HCT116 (cell line): ENCODE results near the gene FREM1. TPM values are rescaled to one million over a fixed set of nuclear protein-coding genes. Genes with fewer than 3 reads are reported as not detected.

ENCODE experiments used
- ATAC-seq: fragments of 200-7000 bp; cut with Tn5 transposase; 2 replicates; pipeline ENCODE4 v1.9.1; 2020; ENCODE audit warnings: mild to moderate bottlenecking, moderate library complexity
- BruUV-seq: library from RNA; stranded (reverse); fragments of 400-500 nt; replicated peaks from 2 replicates; lab custom pipeline; 2021; lab: Mats Ljungman, UMichigan
- CTCF ChIA-PET: fragments of 300-600 bp; sonication (Branson Sonifier 250); formaldehyde crosslinking; loops from one replicate; lab custom pipeline; 2021; ENCODE audit warnings: antibody characterized with exemption; lab: Charles Lee
- POLR2A ChIA-PET: fragments of 300-600, 350-600 bp; sonication (Branson Sonifier 250); formaldehyde crosslinking; loops from one replicate; lab custom pipeline; 2021; ENCODE audit warnings: antibody characterized with exemption; lab: Charles Lee
- RAD21 ChIA-PET, 2 experiments: fragments of 300-600 bp; sonication (Branson Sonifier 250); formaldehyde crosslinking; loops; one replicate each; lab custom pipeline; 2023; ENCODE audit warnings: low total read pairs in 2 of 2; ENCODE audit not compliant: uncharacterized antibody in 2 of 2, unreplicated experiment in 2 of 2, low non-redundant PET in 1 of 2; lab: Charles Lee
- DNase-seq: peaks from one replicate; pipeline ENCODE4 v3.0.0-alpha.2; 2010; ENCODE audit warnings: low read depth, low spot score
- H2AFZ ChIP-seq: fragments of 200-600 bp; shearing (Covaris generic), sonication (generic); 2 replicates; pipeline ENCODE4 v1.6.1; 2017; ENCODE audit warnings: low read depth, mixed run types, mixed read lengths, antibody characterized with exemption, low read length; ENCODE audit not compliant: poor library complexity, severe bottlenecking
- H3K27ac ChIP-seq: 2 replicates; pipeline ENCODE4 v1.5.1; 2012; ENCODE audit warnings: low read depth, low read length
- H3K27me3 ChIP-seq: fragments of 200-600 bp; sonication (generic); 2 replicates; pipeline ENCODE4 v1.6.1; 2016; ENCODE audit warnings: mixed run types, low read length, mixed read lengths; ENCODE audit not compliant: insufficient read depth
- H3K36me3 ChIP-seq, 2 experiments: fragments of 200-500 bp in 1 of 2; fragments of 200-600 bp in 1 of 2; sonication (Bioruptor generic) in 1 of 2; sonication (generic) in 1 of 2; 2 replicates each; pipeline versions ENCODE4 v1.5.1 to v1.6.1; 2014 to 2016; ENCODE audit warnings: low read length in 2 of 2, inconsistent platforms in 1 of 2, mixed read lengths in 1 of 2, mixed run types in 1 of 2; ENCODE audit not compliant: insufficient read depth in 2 of 2, control insufficient read depth in 1 of 2
- H3K4me1 ChIP-seq, 2 experiments: fragments of 200-600 bp in 1 of 2; sonication (generic) in 1 of 2; 2 replicates each; pipeline versions ENCODE4 v1.5.1 to v1.6.1; 2012 to 2017; ENCODE audit warnings: low read length in 2 of 2, inconsistent platforms in 1 of 2, mild to moderate bottlenecking in 1 of 2, mixed read lengths in 1 of 2, mixed run types in 1 of 2, moderate library complexity in 1 of 2; ENCODE audit not compliant: insufficient read depth in 2 of 2, control insufficient read depth in 1 of 2
- H3K4me2 ChIP-seq: fragments of 200-600 bp; sonication (generic); 2 replicates; pipeline ENCODE4 v1.6.1; 2017; ENCODE audit warnings: mixed run types, low read length, mixed read lengths
- H3K4me3 ChIP-seq, 2 experiments: fragments of 200-600 bp in 1 of 2; sonication (generic) in 1 of 2; replicated peaks in 1 of 2; 2 replicates each; pipeline ENCODE4 v1.5.1; 2011 to 2016; ENCODE audit warnings: low read length in 2 of 2, control low read depth in 1 of 2, low read depth in 1 of 2, mild to moderate bottlenecking in 1 of 2, mixed read lengths in 1 of 2, mixed run types in 1 of 2
- H3K79me2 ChIP-seq: fragments of 200-600 bp; sonication (generic); 2 replicates; pipeline ENCODE4 v1.6.1; 2017; ENCODE audit warnings: mild to moderate bottlenecking, mixed run types, low read length, moderate library complexity, mixed read lengths; ENCODE audit not compliant: insufficient read depth
- H3K9ac ChIP-seq: fragments of 200-600 bp; sonication (generic); 2 replicates; pipeline ENCODE4 v1.6.1; 2016; ENCODE audit warnings: low read length, mixed read lengths
- H3K9me2 ChIP-seq: fragments of 200-600 bp; sonication (generic), shearing (Covaris generic); 2 replicates; pipeline ENCODE4 v1.6.1; 2017; ENCODE audit warnings: mixed run types, mild to moderate bottlenecking, moderate library complexity; ENCODE audit not compliant: insufficient read depth
- H3K9me3 ChIP-seq, 2 experiments: fragments of 200-500 bp in 1 of 2; fragments of 200-600 bp in 1 of 2; sonication (Bioruptor generic) in 1 of 2; sonication (generic) in 1 of 2; 2 replicates each; pipeline ENCODE4 v1.6.1; 2014 to 2017; ENCODE audit warnings: low read length in 2 of 2, mixed read lengths in 2 of 2, inconsistent platforms in 1 of 2, low read depth in 1 of 2, mild to moderate bottlenecking in 1 of 2, mixed run types in 1 of 2, moderate library complexity in 1 of 2; ENCODE audit not compliant: control insufficient read depth in 1 of 2, insufficient read depth in 1 of 2
- H4K20me1 ChIP-seq: fragments of 200-600 bp; sonication (generic), shearing (Covaris generic); 2 replicates; pipeline ENCODE4 v1.6.1; 2017; ENCODE audit warnings: mixed run types, mild to moderate bottlenecking, moderate library complexity; ENCODE audit not compliant: insufficient read depth
- ATF3 ChIP-seq: IDR thresholded peaks from 2 replicates; pipeline ENCODE4 v1.6.1; 2012
- EGR1 ChIP-seq: IDR thresholded peaks from 2 replicates; pipeline ENCODE4 v1.6.1; 2012; ENCODE audit warnings: low read depth
- EZH2 ChIP-seq: fragments of 200-600 bp; sonication (generic); IDR thresholded peaks from 2 replicates; pipeline ENCODE4 v1.6.1; 2017; ENCODE audit warnings: antibody characterized with exemption, mixed run types
- FOSL1 ChIP-seq: IDR thresholded peaks from 2 replicates; pipeline ENCODE4 v1.6.1; 2012; ENCODE audit warnings: low read depth
- JUND ChIP-seq: IDR thresholded peaks from 2 replicates; pipeline ENCODE4 v1.6.1; 2012
- SP1 ChIP-seq: IDR thresholded peaks from 2 replicates; pipeline ENCODE4 v1.6.1; 2012; ENCODE audit warnings: low read depth
- ZBTB33 ChIP-seq: IDR thresholded peaks from 2 replicates; pipeline ENCODE4 v1.6.1; 2011; ENCODE audit warnings: mild to moderate bottlenecking, low read length, moderate library complexity; ENCODE audit not compliant: insufficient replicate concordance; ENCODE audit errors: extremely low read depth
- ZFX ChIP-seq: fragments of 450-650 bp; IDR thresholded peaks from 2 replicates; pipeline ENCODE4 v1.6.1; 2017
- ZNF274 ChIP-seq: fragments of 200-500 bp; sonication (Bioruptor generic); IDR thresholded peaks from 2 replicates; pipeline ENCODE4 v1.6.1; 2014; ENCODE audit warnings: mild to moderate bottlenecking, low read depth, low read length, inconsistent platforms
- intact Hi-C: fragments of 100-400 bp; cut with micrococcal nuclease; formaldehyde crosslinking; loops from 2 replicates; pipeline ENCODE4 v1.10.0; 2022
- total RNA-seq: library from RNA; stranded (reverse); gene quantifications from one replicate; pipeline ENCODE4 v1.2.1, GENCODE V29; 2021; ENCODE audit not compliant: unreplicated experiment
- TF ChIP-seq, protein P1 (sequence below): IDR thresholded peaks from 2 replicates; pipeline ENCODE4 v1.6.1; 2012

The FREM1 gene
- total RNA-seq, 1 experiment from 2014 or later = 0.12 TPM

- no peaks in the 10 kb centered on the region for H3K79me2 ChIP-seq
- no peak overlapping the region for H3K4me2 ChIP-seq
- intact Hi-C loops = loop anchor here (5.0 to 10.0 kb wide), 2 partner anchors 287 to 755 kb away; no protein-coding TSS in a partner anchor
- H3K9me3 ChIP-seq = no peaks in the 10 kb centered on the region
- no peaks in the 10 kb centered on the region for H3K36me3 ChIP-seq
- H3K9ac ChIP-seq = no peak overlapping the region
- no peak overlapping the region for H3K27ac ChIP-seq
- H4K20me1 ChIP-seq = no peaks in the 10 kb centered on the region
- RAD21 ChIA-PET = no interaction called here
- POLR2A ChIA-PET = no interaction called here
- peaks cover 28% of the 10 kb centered on the region for H3K27me3 ChIP-seq
- no peak overlapping the region for H2AFZ ChIP-seq
- TF ChIP-seq JUND (no peak), EZH2 (no peak), ATF3 (no peak), ZNF274 (no peak), ZBTB33 (no peak), ZFX (no peak), FOSL1 (no peak), EGR1 (no peak), SP1 (no peak)
- TF ChIP-seq, protein P1, sequence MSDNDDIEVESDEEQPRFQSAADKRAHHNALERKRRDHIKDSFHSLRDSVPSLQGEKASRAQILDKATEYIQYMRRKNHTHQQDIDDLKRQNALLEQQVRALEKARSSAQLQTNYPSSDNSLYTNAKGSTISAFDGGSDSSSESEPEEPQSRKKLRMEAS = no peak
- TF ChIP-seq, all 23 proteins: peak for 0
- DNase-seq (no peak), ATAC-seq (no peak)
- no TSS peak for BruUV-seq
- Histone ChIP-seq H3K4me3 (no peak overlapping the region), H3K9me2 (no peaks in the 10 kb centered on the region), H3K4me1 (no peaks in the 10 kb centered on the region)
- CTCF ChIA-PET = no interaction called here
Observed at GRCh38 chr9:14849851-14850250, 60.4 kb downstream of the FREM1 start.
